Measurements from ENCODE around the gene FOXN3. TPM values are rescaled to one million over a fixed set of nuclear protein-coding genes. Genes with fewer than 3 reads are reported as not detected.

Gene FOXN3
- total RNA-seq, 4 donors from 2014 or later: 66.1 to 130 (median 109) TPM

DNA sequence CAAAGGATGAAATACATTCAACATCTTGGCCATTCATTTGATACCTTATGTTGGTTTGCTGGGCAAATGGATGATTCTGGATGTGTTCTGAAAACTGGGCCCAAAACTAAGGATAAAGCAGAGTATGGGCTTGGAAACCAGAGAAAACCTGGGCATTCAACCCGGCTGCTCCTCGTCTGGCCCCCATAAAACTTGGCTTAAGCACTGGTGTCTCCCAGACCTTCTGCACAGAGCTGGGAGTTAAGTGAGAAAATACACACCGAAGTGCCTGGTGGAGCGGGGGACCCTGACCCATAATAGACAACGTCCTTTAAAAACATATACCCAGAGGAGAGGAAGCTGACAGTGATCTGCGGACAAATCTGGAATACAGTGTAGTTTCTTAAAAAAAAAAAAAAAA, 112.5 kb downstream of the FOXN3 start:
- TF ChIP-seq POLR2AphosphoS5 (IDR thresholded peaks at IDR 0.05) (no peak), POLR2A (IDR thresholded peaks at IDR 0.05) (no peak), EP300 (IDR thresholded peaks at IDR 0.05; ENCODE audit: low read depth) (no peak)
- TF ChIP-seq, protein P1, sequence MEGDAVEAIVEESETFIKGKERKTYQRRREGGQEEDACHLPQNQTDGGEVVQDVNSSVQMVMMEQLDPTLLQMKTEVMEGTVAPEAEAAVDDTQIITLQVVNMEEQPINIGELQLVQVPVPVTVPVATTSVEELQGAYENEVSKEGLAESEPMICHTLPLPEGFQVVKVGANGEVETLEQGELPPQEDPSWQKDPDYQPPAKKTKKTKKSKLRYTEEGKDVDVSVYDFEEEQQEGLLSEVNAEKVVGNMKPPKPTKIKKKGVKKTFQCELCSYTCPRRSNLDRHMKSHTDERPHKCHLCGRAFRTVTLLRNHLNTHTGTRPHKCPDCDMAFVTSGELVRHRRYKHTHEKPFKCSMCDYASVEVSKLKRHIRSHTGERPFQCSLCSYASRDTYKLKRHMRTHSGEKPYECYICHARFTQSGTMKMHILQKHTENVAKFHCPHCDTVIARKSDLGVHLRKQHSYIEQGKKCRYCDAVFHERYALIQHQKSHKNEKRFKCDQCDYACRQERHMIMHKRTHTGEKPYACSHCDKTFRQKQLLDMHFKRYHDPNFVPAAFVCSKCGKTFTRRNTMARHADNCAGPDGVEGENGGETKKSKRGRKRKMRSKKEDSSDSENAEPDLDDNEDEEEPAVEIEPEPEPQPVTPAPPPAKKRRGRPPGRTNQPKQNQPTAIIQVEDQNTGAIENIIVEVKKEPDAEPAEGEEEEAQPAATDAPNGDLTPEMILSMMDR (IDR thresholded peaks at IDR 0.05): no peak
- H3K27me3 ChIP-seq: no peaks in the 10 kb centered on the region
- H3K4me1 ChIP-seq: peaks cover 17 to 43% (median 30%) of the 10 kb centered on the region in 4 donors
- H3K27ac ChIP-seq: peak overlapping the region; percentile 87 to 93 (median 91)
- 59 to 93% methylated on average over 4 to 6 of the region's 6 CpGs for WGBS, 2 donors (ENCODE audit: low coverage in 1 of 2)
- H3K4me3 ChIP-seq: no peak overlapping the region
- intact Hi-C loops (cut with DNase I; ENCODE audit: low total_unique reads) (loop anchor here (2.0 kb wide), 1 partner anchor 112 kb away; the partner anchor contains the start of gene FOXN3), in situ Hi-C loops (cut with MboI; ENCODE audit: low pct_ligation_motif_present in 1 of 4, low pct_unique_long_range_greater_than_20kb in 1 of 4, low sequenced_read_pairs in 3 of 4) (loop anchor here in 1 of 4 donors (10.0 kb wide), 1 partner anchor 610 kb away; no protein-coding TSS in a partner anchor)
- H3K9me3 ChIP-seq: no peaks in the 10 kb centered on the region
- no peaks in the 10 kb centered on the region for H3K36me3 ChIP-seq
- DNase-seq: no peak

DNA sequence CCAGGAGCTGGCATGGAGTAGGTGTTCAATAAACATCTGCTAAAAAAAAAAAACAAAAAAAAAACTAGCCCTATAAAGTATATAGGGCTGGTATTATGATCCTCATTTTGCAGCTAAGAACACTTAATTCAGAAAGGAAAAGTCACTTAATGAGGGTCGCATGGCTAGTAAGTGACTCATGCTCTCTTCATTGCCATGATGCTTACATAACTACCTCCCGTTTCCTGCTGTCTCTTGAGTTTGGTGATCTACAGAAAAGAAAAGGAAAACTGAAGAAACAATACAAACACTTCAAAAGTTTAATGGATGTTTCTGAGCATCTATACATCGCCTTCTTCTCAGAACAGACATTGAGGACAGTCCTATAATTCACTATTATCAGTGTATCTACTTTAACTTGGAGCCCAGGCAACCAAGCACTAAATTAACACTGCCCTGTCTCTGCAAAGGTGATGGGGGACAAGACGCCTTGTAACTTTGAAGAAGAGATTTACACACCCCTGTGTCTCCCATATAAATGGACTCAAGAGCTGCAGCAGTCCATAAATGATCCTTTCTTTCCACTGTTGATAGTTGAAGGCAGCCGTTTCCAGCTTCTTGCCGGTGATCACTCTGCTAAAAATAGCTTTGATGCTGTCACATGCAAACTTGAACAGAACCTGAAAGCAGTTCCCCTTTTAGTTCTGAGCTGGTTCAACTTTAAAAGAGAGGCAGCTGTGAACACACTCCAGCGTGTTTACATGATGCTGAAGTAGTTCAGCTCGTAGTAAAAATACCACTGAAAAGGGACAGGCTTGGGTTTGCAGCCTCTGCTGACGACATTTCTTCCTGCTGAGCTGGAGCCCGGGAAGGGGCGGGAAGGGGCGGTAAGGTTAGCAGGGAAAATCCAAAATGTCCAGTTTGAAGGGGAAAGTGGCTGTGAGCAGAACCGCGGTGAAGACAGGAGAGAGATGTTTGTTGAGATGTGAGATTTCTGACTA, 113.3 kb downstream of the FOXN3 start:
- Histone ChIP-seq H3K4me1 (peaks cover 17 to 38% (median 28%) of the 10 kb centered on the region in 4 donors), H3K9me3 (no peaks in the 10 kb centered on the region), H3K4me3 (no peak overlapping the region), H3K36me3 (no peaks in the 10 kb centered on the region), H3K27ac (peak overlapping the region; percentile 87 to 93 (median 91)), H3K27me3 (no peaks in the 10 kb centered on the region)
- peak; percentile 64 for DNase-seq
- WGBS, 2 donors (ENCODE audit: low coverage in 1 of 2): 21 to 26% methylated on average over 8 to 14 of the region's 14 CpGs
- in situ Hi-C loops (cut with MboI; ENCODE audit: low pct_ligation_motif_present in 1 of 4, low pct_unique_long_range_greater_than_20kb in 1 of 4, low sequenced_read_pairs in 3 of 4) (loop anchor here in 1 of 4 donors (10.0 kb wide), 1 partner anchor 611 kb away; no protein-coding TSS in a partner anchor), intact Hi-C loops (cut with DNase I; ENCODE audit: low total_unique reads) (loop anchor here (2.0 kb wide), 1 partner anchor 113 kb away; the partner anchor contains the start of gene FOXN3)
- TF ChIP-seq, protein P1 (IDR thresholded peaks at IDR 0.05): no peak
- peak; percentile 36 for TF ChIP-seq POLR2A (IDR thresholded peaks at IDR 0.05)
- peak; percentile 75 to 86 (median 84) for TF ChIP-seq POLR2AphosphoS5 (IDR thresholded peaks at IDR 0.05)
- TF ChIP-seq EP300 (IDR thresholded peaks at IDR 0.05; ENCODE audit: low read depth): peak; percentile 76

DNA sequence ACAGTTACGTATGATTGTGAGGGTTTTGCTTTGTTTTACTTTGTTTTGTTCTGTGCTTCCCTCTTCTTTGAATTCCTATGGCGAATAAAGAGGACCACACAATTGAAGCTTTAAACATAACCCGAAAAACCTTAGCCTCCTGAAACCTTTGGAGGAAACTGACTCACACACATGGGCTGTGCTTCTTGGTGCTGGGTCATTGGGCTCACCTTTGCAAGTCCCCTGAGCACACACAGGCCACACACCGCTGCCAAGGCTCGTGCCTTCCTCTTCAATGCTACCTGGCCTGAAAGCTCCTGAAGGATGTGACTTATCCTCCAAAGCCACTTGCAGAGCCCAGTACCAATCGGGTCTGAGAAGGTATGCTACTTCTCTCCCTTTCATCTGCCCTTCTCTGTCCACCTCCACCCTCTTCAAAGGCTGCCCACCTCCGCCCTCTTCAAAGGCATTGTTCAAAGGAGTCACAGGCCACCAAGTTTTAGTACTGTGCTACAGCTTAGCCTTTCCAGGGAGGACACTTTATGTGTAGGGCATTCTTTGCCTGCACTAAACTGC, 114.6 kb downstream of the FOXN3 start:
- Histone ChIP-seq H3K36me3 (no peaks in the 10 kb centered on the region), H3K9me3 (no peaks in the 10 kb centered on the region), H3K27ac (peak overlapping the region; percentile 87 to 93 (median 91)), H3K4me1 (peaks cover 15 to 43% (median 26%) of the 10 kb centered on the region in 4 donors), H3K27me3 (no peaks in the 10 kb centered on the region), H3K4me3 (no peak overlapping the region)
- intact Hi-C loops (cut with DNase I; ENCODE audit: low total_unique reads) (no loop called here), in situ Hi-C loops (cut with MboI; ENCODE audit: low pct_ligation_motif_present in 1 of 4, low pct_unique_long_range_greater_than_20kb in 1 of 4, low sequenced_read_pairs in 3 of 4) (loop anchor here in 1 of 4 donors (10.0 kb wide), 1 partner anchor 612 kb away; no protein-coding TSS in a partner anchor)
- TF ChIP-seq EP300 (IDR thresholded peaks at IDR 0.05; ENCODE audit: low read depth) (no peak), POLR2AphosphoS5 (IDR thresholded peaks at IDR 0.05) (no peak), POLR2A (IDR thresholded peaks at IDR 0.05) (no peak)
- TF ChIP-seq, protein P1 (IDR thresholded peaks at IDR 0.05): no peak
- 88 to 92% methylated on average over 4 to 7 of the region's 7 CpGs for WGBS, 2 donors (ENCODE audit: low coverage in 1 of 2)
- no peak for DNase-seq

DNA sequence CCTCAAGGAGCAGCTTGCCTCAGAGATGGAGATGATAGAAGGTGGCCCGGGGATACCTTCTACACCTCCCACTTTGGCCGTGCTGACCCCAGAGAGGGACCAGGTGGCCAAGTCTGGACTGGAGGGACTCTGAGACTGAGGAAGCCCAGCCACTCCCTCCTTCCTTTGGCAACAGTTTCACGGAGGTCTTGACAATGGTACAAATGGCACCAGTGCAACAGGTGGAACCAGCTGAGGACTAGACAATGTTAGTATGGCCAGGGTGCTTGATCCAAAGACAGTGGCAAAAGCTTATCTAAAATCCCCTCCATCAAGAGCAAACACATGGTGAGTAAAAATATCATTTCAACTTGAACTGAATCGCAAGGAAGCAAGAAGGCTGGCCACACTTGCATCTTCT, 117.4 kb downstream of the FOXN3 start:
- in situ Hi-C loops (cut with MboI; ENCODE audit: low pct_ligation_motif_present in 1 of 4, low pct_unique_long_range_greater_than_20kb in 1 of 4, low sequenced_read_pairs in 3 of 4): no loop called here
- WGBS, 2 donors (ENCODE audit: low coverage in 1 of 2): 88 to 100% methylated on average over 1 to 4 of the region's 4 CpGs

More for the DNA sequence above, 117.4 kb downstream of the FOXN3 start:
- no peaks in the 10 kb centered on the region for H3K27me3 ChIP-seq
- H3K4me1 ChIP-seq: peaks cover 5 to 27% (median 17%) of the 10 kb centered on the region in 4 donors
- no peak overlapping the region for H3K4me3 ChIP-seq
- H3K27ac ChIP-seq: no peak overlapping the region
- no peaks in the 10 kb centered on the region for H3K9me3 ChIP-seq
- TF ChIP-seq, protein P1 (IDR thresholded peaks at IDR 0.05): no peak
- no peak for TF ChIP-seq POLR2AphosphoS5 (IDR thresholded peaks at IDR 0.05)
- no peak for TF ChIP-seq POLR2A (IDR thresholded peaks at IDR 0.05)
- TF ChIP-seq EP300 (IDR thresholded peaks at IDR 0.05; ENCODE audit: low read depth): no peak
- DNase-seq: no peak
- H3K36me3 ChIP-seq: no peaks in the 10 kb centered on the region
- intact Hi-C loops (cut with DNase I; ENCODE audit: low total_unique reads): no loop called here

Measured in transverse colon (tissue), 4 donors.